Nephron (organoid): ENCODE data around the gene SYNE4.

Source experiments
- H3K27ac Mint-ChIP-seq, 3 experiments: 2 replicates each; pipeline ENCODE4 v1.8.0; 2020; ENCODE audit warnings: mixed read lengths in 3 of 3, mild to moderate bottlenecking in 2 of 3, moderate library complexity in 1 of 3
- H3K27me3 Mint-ChIP-seq: 2 replicates; pipeline ENCODE4 v1.8.0; 2021; ENCODE audit warnings: low read depth, mild to moderate bottlenecking, moderate library complexity, mixed read lengths
- H3K36me3 Mint-ChIP-seq: 2 replicates; pipeline ENCODE4 v1.8.0; 2020; ENCODE audit warnings: low read depth, mixed read lengths
- H3K4me1 Mint-ChIP-seq: 2 replicates; pipeline ENCODE4 v1.8.0; 2020; ENCODE audit warnings: mixed read lengths
- H3K4me3 Mint-ChIP-seq, 3 experiments: 2 replicates each; pipeline ENCODE4 v1.8.0; 2020; ENCODE audit warnings: mild to moderate bottlenecking in 3 of 3, mixed read lengths in 3 of 3, moderate library complexity in 2 of 3
- H3K9me3 Mint-ChIP-seq: 2 replicates; pipeline ENCODE4 v1.8.0; 2020; ENCODE audit warnings: mixed read lengths
- TF ChIP-seq, protein P1 (sequence below), 3 experiments: fragments of 200-600 bp; sonication (generic); IDR thresholded peaks; one replicate each; pipeline ENCODE4 v1.5.0; 2021; ENCODE audit warnings: antibody characterized with exemption in 3 of 3; ENCODE audit not compliant: unreplicated experiment in 3 of 3

SYNE4 gene

DNA sequence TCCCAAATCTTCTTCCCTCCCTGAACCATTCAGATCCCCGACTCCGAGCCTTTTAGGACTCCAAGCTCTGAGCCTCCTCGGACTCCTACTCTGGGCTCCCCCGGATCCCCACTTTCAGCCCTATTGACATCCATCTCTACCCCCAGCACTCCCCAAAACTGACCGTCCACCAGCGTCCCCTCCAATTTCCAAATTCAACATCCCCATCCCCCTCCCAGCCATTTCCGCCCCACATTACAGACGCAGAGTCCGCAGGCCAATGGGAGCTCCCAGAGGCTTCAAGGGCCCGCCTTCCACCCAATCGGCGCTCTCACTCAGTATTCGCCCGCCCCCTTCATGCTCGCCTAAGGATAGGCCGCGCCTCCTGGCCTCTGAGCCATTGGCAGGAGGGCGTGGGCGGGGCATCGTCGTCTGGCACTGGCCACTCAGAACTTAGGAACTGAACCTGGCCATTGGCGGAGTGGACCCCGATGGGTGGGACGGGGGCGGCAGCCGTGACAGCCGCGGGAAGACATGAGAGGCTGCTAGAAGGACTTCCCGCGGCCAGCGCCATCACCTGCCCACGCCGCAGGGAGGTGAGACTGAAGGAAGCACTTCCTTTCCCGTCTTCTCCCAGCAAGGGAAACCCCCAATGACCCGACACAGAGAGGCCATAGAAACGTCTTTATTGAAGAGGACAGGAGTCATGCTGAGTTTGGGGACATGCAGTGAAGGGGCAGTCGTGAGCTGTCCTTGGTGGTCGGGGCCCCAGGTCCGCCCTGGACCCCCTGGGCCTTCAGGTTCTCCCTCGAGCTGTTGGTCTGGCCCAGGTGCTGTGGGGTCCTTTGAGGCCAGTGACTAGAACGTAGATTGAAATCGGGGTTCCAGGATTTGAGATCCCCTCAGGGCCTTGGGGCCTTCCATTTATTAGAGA is 5.7 kb upstream of the SYNE4 start, which contains the start of gene ALKBH6:
TSS of gene ALKBH6 (minus strand) at position 202 of the 913 bp plus-strand sequence. CDS start 816 bp downstream, outside the sequence.
- Mint-ChIP-seq H3K4me1 (peaks cover 22% of the 10 kb centered on the region), H3K9me3 (no peaks in the 10 kb centered on the region), H3K27me3 (peaks cover 7% of the 10 kb centered on the region), H3K36me3 (peaks cover 32% of the 10 kb centered on the region), H3K27ac (peak within 1 kb of the TSS; percentile 10 to 89 (median 43)), H3K4me3 (peak within 1 kb of the TSS; percentile 94 to 96 (median 95))
- TF ChIP-seq, protein P1, sequence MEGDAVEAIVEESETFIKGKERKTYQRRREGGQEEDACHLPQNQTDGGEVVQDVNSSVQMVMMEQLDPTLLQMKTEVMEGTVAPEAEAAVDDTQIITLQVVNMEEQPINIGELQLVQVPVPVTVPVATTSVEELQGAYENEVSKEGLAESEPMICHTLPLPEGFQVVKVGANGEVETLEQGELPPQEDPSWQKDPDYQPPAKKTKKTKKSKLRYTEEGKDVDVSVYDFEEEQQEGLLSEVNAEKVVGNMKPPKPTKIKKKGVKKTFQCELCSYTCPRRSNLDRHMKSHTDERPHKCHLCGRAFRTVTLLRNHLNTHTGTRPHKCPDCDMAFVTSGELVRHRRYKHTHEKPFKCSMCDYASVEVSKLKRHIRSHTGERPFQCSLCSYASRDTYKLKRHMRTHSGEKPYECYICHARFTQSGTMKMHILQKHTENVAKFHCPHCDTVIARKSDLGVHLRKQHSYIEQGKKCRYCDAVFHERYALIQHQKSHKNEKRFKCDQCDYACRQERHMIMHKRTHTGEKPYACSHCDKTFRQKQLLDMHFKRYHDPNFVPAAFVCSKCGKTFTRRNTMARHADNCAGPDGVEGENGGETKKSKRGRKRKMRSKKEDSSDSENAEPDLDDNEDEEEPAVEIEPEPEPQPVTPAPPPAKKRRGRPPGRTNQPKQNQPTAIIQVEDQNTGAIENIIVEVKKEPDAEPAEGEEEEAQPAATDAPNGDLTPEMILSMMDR (IDR thresholded peaks at IDR 0.05; ENCODE audit: unreplicated experiment in 3 of 3): no peak

DNA sequence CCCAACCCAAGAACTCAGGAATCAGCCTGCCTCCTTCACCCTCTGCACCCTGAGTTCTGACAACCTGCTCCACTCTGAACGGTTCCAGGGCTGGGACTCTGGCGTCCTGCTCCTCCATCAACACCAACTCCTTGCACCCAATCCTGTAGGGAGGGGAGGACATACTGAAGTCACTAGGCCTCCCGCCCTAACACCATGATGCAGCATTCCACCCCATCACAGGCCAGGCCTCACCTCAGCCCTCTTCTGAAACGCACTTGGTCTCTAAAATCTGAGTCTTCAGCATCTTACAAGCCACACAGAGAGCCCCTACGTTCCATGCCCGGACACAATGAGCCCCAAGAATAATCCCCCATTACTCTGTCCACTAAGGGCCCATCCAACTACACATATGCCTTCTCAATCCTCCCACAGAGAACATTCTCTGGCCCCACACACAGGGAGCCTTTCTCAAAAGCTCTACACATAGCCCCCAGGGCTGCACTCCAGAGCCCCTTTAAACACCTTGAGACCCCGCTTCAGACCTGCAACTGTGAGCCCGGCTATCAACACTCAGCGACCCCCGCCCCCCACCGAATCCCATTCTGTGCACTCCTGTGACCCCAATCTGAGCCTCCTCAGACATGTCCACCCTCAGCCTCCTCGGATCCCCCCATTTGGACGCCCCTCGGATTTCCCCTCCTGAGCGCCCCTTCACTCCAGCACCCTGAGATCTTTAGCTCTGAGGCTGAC is 4.8 kb upstream of the SYNE4 start:
- H3K36me3 Mint-ChIP-seq: peaks cover 28% of the 10 kb centered on the region
- peak overlapping the region; percentile 10 to 89 (median 43) for H3K27ac Mint-ChIP-seq
- H3K4me1 Mint-ChIP-seq: peaks cover 26% of the 10 kb centered on the region
- H3K9me3 Mint-ChIP-seq: no peaks in the 10 kb centered on the region
- peak overlapping the region; percentile 94 to 96 (median 95) for H3K4me3 Mint-ChIP-seq
- TF ChIP-seq, protein P1 (IDR thresholded peaks at IDR 0.05; ENCODE audit: unreplicated experiment in 3 of 3): no peak
- H3K27me3 Mint-ChIP-seq: peaks cover 11% of the 10 kb centered on the region

DNA sequence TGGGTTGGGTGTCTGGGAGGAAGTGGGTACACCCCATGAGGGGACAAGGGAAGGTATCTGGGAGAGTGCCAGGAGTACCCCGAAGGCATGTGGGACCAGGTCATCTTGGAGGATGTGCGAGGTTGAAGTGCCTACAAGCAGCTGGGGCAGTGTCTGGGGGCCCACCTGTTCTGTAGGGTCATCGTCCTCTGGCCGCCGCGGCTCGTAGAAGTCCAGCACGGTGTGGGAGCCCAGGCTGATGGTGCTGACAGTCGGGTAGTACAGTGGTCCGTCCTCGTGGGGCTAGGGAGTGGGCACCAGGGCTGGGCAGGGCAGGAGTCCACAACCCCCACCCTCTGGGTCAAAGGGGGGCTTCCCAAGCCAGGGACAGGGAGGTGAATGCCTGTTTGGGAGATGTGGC is 1.8 kb upstream of the SYNE4 start:
- Mint-ChIP-seq H3K36me3 (peaks cover 7% of the 10 kb centered on the region), H3K4me1 (peaks cover 26% of the 10 kb centered on the region), H3K27ac (no peak overlapping the region), H3K4me3 (peak overlapping the region; percentile 76 to 79 (median 76)), H3K9me3 (no peaks in the 10 kb centered on the region), H3K27me3 (peaks cover 16% of the 10 kb centered on the region)
- TF ChIP-seq, protein P1 (IDR thresholded peaks at IDR 0.05; ENCODE audit: unreplicated experiment in 3 of 3): no peak

DNA sequence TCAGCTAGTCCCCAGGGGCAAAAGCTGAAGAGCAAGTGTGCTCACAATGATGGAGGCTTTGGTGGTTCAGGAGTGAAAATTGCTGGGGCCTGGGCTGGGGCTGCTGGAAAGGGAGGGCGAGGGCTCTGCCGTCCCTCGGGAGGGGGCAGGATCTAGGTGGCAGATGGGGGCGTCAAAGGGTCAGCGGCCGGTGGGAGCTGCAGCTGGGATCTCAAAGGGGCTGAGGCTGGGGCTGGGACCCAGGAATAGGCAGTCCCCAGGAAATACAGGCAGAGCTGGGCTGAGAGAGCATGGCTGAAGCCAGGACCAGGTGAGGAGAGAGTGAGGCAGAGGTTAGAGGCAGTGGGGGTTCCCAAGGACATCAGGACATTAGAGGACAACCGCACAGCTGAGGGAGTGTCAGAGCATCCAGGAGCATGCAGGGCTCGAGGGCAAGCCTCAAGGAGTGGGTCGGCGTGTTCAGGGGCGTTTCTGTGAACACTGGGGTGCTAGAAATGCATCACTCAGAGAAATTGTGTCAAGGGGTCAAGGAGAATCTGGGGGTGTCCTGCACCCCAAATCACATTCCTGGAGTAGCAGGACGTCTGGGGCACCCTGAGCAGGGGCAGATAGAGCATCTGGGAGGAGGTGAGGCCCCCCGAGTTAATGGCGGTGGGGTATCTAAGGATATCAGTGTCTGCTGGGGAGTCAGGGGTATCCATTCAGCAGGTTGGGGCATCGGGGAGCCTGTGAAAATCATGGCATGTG is 1.2 kb upstream of the SYNE4 start:
- peaks cover 9% of the 10 kb centered on the region for H3K36me3 Mint-ChIP-seq

DNA sequence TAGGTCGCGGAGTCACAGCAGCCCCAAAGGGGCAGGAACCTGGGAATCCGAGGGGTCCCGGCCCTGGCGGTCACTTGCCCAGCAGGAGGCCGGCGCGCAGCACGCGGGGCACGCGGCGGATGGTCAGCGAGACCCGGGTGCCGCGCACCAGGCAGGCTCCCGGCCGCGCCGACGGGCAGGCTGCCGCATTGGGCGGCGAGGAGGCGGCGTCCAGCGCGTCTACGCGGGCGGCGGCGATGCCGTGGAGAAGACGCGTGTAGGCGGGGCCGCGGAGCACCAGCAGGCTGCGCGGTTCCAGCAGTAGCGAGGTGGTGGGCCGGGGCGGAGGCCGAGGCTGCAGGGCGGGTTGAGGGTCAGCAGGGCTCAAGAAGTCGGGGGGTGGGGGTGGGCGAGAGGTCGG is 607 bp upstream of the SYNE4 start:
- TF ChIP-seq, protein P1 (IDR thresholded peaks at IDR 0.05; ENCODE audit: unreplicated experiment in 3 of 3): no peak
- Mint-ChIP-seq H3K36me3 (peaks cover 8% of the 10 kb centered on the region), H3K27me3 (peaks cover 16% of the 10 kb centered on the region), H3K27ac (peak overlapping the region in 1 of 3 experiments; percentile 57), H3K4me1 (peaks cover 20% of the 10 kb centered on the region), H3K9me3 (no peaks in the 10 kb centered on the region), H3K4me3 (peak overlapping the region; percentile 76 to 82 (median 79))

More for the DNA sequence above, 1.2 kb upstream of the SYNE4 start:
- peaks cover 16% of the 10 kb centered on the region for H3K27me3 Mint-ChIP-seq
- peak overlapping the region; percentile 76 to 79 (median 76) for H3K4me3 Mint-ChIP-seq
- H3K4me1 Mint-ChIP-seq: peaks cover 26% of the 10 kb centered on the region
- TF ChIP-seq, protein P1 (IDR thresholded peaks at IDR 0.05; ENCODE audit: unreplicated experiment in 3 of 3): no peak
- no peaks in the 10 kb centered on the region for H3K9me3 Mint-ChIP-seq
- H3K27ac Mint-ChIP-seq: peak overlapping the region in 2 of 3 experiments; percentile 26 to 57
